IPS-18c (cell line): ENCODE measurements around the gene SMTN.
"Not testable (repeated sequence)": the region's sequence is repeated elsewhere in the genome, so short reads cannot be mapped to it uniquely, and the experiment has no call there.

Experiments used
- H3K4me3 ChIP-seq: 2 replicates; pipeline ENCODE4 v1.7.0; 2013; ENCODE audit warnings: low read depth, mild to moderate bottlenecking, low read length, moderate library complexity; ENCODE audit not compliant: insufficient read depth
- H3K9me3 ChIP-seq: one replicate; pipeline ENCODE4 v1.6.1; 2013; ENCODE audit warnings: mild to moderate bottlenecking, low read length, moderate library complexity; ENCODE audit not compliant: control insufficient read depth, insufficient read depth

SMTN gene

GRCh38 chr22:31080848-31081649 lies at the start of gene SMTN:
Gene SMTN (plus strand): TSS chr22:31081318. CDS start chr22:31083259, 1,941 bp downstream.
- peaks cover 2% of the 10 kb centered on the region for H3K9me3 ChIP-seq
- peak within 1 kb of the TSS; percentile 89 for H3K4me3 ChIP-seq

- H3K4me3 ChIP-seq: no peak overlapping the region
- peaks cover 2% of the 10 kb centered on the region for H3K9me3 ChIP-seq
These were observed 44.2 kb upstream of the SMTN start for GRCh38 chr22:31036671-31037550.

- Histone ChIP-seq H3K9me3 (peaks cover 2% of the 10 kb centered on the region), H3K4me3 (no peak overlapping the region)
These were observed 42.4 kb upstream of the SMTN start for GRCh38 chr22:31038686-31039085.

- Histone ChIP-seq H3K9me3 (peaks cover 2% of the 10 kb centered on the region), H3K4me3 (no peak overlapping the region)
These were observed 41.7 kb upstream of the SMTN start for GRCh38 chr22:31039393-31039792.

- no peak overlapping the region for H3K4me3 ChIP-seq
- peaks cover 4% of the 10 kb centered on the region for H3K9me3 ChIP-seq
These were observed 40.3 kb upstream of the SMTN start for GRCh38 chr22:31040542-31041398.

- peaks cover 2% of the 10 kb centered on the region for H3K9me3 ChIP-seq
- H3K4me3 ChIP-seq: no peak overlapping the region
These were observed 36.8 kb upstream of the SMTN start for GRCh38 chr22:31044262-31044861.

GRCh38 chr22:31045900-31046538 lies 35.1 kb upstream of the SMTN start:
- H3K9me3 ChIP-seq: peaks cover 2% of the 10 kb centered on the region
- no peak overlapping the region for H3K4me3 ChIP-seq

GRCh38 chr22:31046539-31047226 lies 34.4 kb upstream of the SMTN start:
- H3K4me3 ChIP-seq: no peak overlapping the region
- H3K9me3 ChIP-seq: peaks cover 2% of the 10 kb centered on the region

- Histone ChIP-seq H3K4me3 (no peak overlapping the region), H3K9me3 (peaks cover 2% of the 10 kb centered on the region)
These were observed 32.5 kb upstream of the SMTN start for GRCh38 chr22:31048570-31048969.

- peaks cover 1% of the 10 kb centered on the region for H3K9me3 ChIP-seq
- no peak overlapping the region for H3K4me3 ChIP-seq
These were observed 31.2 kb upstream of the SMTN start for GRCh38 chr22:31049815-31050420.

GRCh38 chr22:31055117-31055634 lies 25.9 kb upstream of the SMTN start:
- Histone ChIP-seq H3K9me3 (no peaks in the 10 kb centered on the region), H3K4me3 (no peak overlapping the region)

GRCh38 chr22:31055635-31056159 lies 25.4 kb upstream of the SMTN start:
- no peak overlapping the region for H3K4me3 ChIP-seq
- no peaks in the 10 kb centered on the region for H3K9me3 ChIP-seq

GRCh38 chr22:31056986-31057599 lies 24.0 kb upstream of the SMTN start:
- H3K9me3 ChIP-seq: no peaks in the 10 kb centered on the region
- H3K4me3 ChIP-seq: no peak overlapping the region

- not testable (repeated sequence) for H3K4me3 ChIP-seq, H3K9me3 ChIP-seq
These were observed 21.5 kb upstream of the SMTN start for GRCh38 chr22:31059663-31060062.
